ENCODE measurements around the gene FCRL4. TPM values are rescaled to one million over a fixed set of nuclear protein-coding genes. Genes with fewer than 3 reads are reported as not detected.
"Not testable (repeated sequence)": the region's sequence is repeated elsewhere in the genome, so short reads cannot be mapped to it uniquely, and the experiment has no call there.

Gene FCRL4
- total RNA-seq, 2 experiments from 2014 or later = not detected

DNA sequence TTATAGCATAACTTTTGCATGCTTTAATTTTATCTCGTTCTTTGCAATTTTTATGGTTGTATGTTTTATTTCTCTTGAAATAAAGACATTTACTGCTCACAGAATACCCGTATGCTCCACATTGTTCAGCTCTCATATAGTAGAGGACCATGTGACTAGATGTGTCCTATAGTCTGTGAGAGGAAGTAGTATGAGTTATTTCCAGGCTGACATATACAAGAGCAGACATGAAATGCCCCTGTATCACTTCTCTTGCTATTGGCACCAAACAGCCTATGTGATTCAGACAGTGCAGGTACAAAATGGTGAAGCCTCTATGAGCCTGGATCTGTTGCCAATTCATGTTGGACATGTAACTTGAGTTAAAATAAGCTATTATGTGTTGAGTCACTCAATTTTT lies 39.8 kb downstream of the FCRL4 start:
- ChIA-PET POLR2A (no interaction called here), CTCF (no interaction called here)
- H3K4me3 ChIP-seq (ENCODE audit: low read length) = no peak overlapping the region
- ATAC-seq (ENCODE audit: poor library complexity) (no peak), DNase-seq (no peak)
- peaks cover 4 to 5% of the 10 kb centered on the region in 2 experiments for H3K27me3 ChIP-seq (ENCODE audit: control insufficient read depth in 1 of 2, insufficient read depth in 2 of 2, low read length in 2 of 2)
- H3K36me3 ChIP-seq (ENCODE audit: insufficient read depth, low read length) = no peaks in the 10 kb centered on the region
- H3K27ac Mint-ChIP-seq = no peak overlapping the region
- no peaks in the 10 kb centered on the region for H3K9me3 ChIP-seq (ENCODE audit: control insufficient read depth in 1 of 2, insufficient read depth in 1 of 2, low read length in 2 of 2)
- H3K27me3 Mint-ChIP-seq = peaks cover 21% of the 10 kb centered on the region
- H3K9me3 Mint-ChIP-seq = no peaks in the 10 kb centered on the region
- H3K4me1 Mint-ChIP-seq (ENCODE audit: low read depth) = no peaks in the 10 kb centered on the region
- H3K4me3 Mint-ChIP-seq = no peak overlapping the region
- H3K27ac ChIP-seq (ENCODE audit: low read depth in 1 of 2, low read length in 2 of 2) = no peak overlapping the region
- no peaks in the 10 kb centered on the region for H3K4me1 ChIP-seq (ENCODE audit: insufficient read depth, low read length)
- H3K36me3 Mint-ChIP-seq (ENCODE audit: low read depth) = no peaks in the 10 kb centered on the region
- intact Hi-C loops (cut with DNase I, micrococcal nuclease) = no loop called here
- TF ChIP-seq, protein P1, sequence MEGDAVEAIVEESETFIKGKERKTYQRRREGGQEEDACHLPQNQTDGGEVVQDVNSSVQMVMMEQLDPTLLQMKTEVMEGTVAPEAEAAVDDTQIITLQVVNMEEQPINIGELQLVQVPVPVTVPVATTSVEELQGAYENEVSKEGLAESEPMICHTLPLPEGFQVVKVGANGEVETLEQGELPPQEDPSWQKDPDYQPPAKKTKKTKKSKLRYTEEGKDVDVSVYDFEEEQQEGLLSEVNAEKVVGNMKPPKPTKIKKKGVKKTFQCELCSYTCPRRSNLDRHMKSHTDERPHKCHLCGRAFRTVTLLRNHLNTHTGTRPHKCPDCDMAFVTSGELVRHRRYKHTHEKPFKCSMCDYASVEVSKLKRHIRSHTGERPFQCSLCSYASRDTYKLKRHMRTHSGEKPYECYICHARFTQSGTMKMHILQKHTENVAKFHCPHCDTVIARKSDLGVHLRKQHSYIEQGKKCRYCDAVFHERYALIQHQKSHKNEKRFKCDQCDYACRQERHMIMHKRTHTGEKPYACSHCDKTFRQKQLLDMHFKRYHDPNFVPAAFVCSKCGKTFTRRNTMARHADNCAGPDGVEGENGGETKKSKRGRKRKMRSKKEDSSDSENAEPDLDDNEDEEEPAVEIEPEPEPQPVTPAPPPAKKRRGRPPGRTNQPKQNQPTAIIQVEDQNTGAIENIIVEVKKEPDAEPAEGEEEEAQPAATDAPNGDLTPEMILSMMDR (IDR thresholded peaks at IDR 0.05) = no peak

DNA sequence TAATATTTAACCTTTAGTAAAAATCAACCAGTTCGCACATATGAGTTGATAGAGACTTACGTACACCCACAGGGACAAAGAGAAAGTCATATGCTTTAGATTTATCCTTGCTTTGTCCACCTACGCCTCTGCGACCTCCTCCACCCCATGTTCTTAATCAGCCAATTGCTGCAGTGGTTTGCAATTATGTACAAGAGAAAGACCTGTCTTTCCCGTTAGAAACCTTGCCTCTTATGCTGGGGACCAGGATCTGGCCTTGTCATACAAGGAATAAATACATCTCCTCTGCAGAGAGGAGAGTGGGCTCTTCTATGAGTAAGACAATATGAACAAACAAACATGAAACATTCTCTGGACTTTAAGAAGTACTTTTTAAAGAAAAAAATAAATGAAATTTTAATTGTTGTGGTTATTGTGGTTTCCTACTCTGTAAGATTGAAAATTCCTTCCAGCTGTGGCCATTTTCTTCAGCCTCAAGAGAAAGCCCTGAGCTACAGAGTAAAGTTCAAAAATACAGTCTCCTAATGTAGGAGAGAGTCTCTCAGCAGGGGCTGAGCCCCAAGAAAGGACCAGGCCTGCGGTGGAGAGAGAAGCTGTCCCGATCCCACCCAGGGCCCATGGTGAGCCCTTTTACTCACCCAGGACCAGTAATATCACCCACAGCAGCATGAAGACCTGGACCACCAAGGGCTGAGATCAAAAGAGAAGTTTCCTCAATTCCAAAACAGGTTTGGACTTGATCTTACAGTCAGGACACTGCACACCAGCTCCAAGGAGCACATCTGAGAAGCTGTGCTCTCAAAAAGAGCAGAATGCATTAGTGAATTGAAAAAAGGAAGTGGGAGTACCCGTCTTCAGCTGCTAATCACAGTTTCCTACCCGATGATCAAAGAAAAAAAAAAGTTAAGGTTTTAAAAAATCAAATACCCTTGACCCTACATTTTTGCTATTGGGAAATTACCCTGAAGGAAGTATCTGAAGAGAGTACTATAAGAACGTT lies 45.9 kb downstream of the FCRL4 start, which contains the start of gene FCRL5:
FCRL5 (minus strand) TSS at position 822 of the 1,000 bp plus-strand sequence; CDS start at position 669, 153 bp downstream.
- Histone ChIP-seq H3K4me3 (ENCODE audit: low read length) (no peak within 1 kb of the TSS), H3K27ac (ENCODE audit: low read depth in 1 of 2, low read length in 2 of 2) (no peak within 1 kb of the TSS), H3K9me3 (ENCODE audit: control insufficient read depth in 1 of 2, insufficient read depth in 1 of 2, low read length in 2 of 2) (no peaks in the 10 kb centered on the region), H3K27me3 (ENCODE audit: control insufficient read depth in 1 of 2, insufficient read depth in 2 of 2, low read length in 2 of 2) (peaks cover 0 to 4% of the 10 kb centered on the region in 2 experiments), H3K36me3 (ENCODE audit: insufficient read depth, low read length) (no peaks in the 10 kb centered on the region), H3K4me1 (ENCODE audit: insufficient read depth, low read length) (no peaks in the 10 kb centered on the region)
- Mint-ChIP-seq H3K27ac (no peak within 1 kb of the TSS), H3K9me3 (no peaks in the 10 kb centered on the region), H3K4me1 (ENCODE audit: low read depth) (peaks cover 4% of the 10 kb centered on the region), H3K4me3 (no peak within 1 kb of the TSS), H3K27me3 (peaks cover 6% of the 10 kb centered on the region), H3K36me3 (ENCODE audit: low read depth) (no peaks in the 10 kb centered on the region)
- ChIA-PET CTCF (no interaction called here), POLR2A (no interaction called here)
- intact Hi-C loops (cut with DNase I, micrococcal nuclease) = no loop called here
- no peak for ATAC-seq (ENCODE audit: poor library complexity)
- TF ChIP-seq, protein P1 (IDR thresholded peaks at IDR 0.05) = no peak
- no peak for DNase-seq

DNA sequence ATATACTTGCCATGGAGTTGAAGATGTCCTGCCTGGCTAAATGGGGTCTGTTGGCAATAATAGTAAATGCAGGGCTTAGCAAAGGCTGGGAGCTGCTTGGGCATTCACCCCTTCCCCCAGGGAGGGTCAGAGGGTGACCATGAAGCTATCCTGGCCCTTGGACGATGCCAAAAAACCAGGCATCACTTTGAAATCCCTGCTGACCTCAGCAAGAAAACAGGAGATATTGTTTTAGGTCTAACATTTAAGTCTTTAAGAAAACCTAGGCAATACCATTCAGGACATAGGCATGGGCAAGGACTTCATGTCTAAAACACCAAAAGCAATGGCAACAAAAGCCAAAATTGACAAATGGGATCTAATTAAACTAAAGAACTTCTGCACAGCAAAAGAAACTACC lies 49.8 kb downstream of the FCRL4 start:
- H3K4me3 ChIP-seq (ENCODE audit: low read length); ATAC-seq (ENCODE audit: poor library complexity); CTCF ChIA-PET; H3K4me1 Mint-ChIP-seq (ENCODE audit: low read depth); POLR2A ChIA-PET; H3K36me3 ChIP-seq (ENCODE audit: insufficient read depth, low read length); H3K4me3 Mint-ChIP-seq; H3K4me1 ChIP-seq (ENCODE audit: insufficient read depth, low read length); H3K9me3 ChIP-seq (ENCODE audit: control insufficient read depth in 1 of 2, insufficient read depth in 1 of 2, low read length in 2 of 2); DNase-seq; H3K36me3 Mint-ChIP-seq (ENCODE audit: low read depth); intact Hi-C loops (cut with DNase I, micrococcal nuclease); H3K27me3 ChIP-seq (ENCODE audit: control insufficient read depth in 1 of 2, insufficient read depth in 2 of 2, low read length in 2 of 2); H3K27ac ChIP-seq (ENCODE audit: low read depth in 1 of 2, low read length in 2 of 2); H3K9me3 Mint-ChIP-seq; H3K27ac Mint-ChIP-seq: not testable (repeated sequence)
- peaks cover 20% of the 10 kb centered on the region for H3K27me3 Mint-ChIP-seq
